HG03108 (cell line): ENCODE results near the gene F2R.

ENCODE experiments used
- ATAC-seq: cut with Tn5 transposase; IDR thresholded peaks from one replicate; pipeline ENCODE4 v1.9.1; 2021; ENCODE audit warnings: moderate library complexity; ENCODE audit not compliant: unreplicated experiment

The F2R gene

GRCh38 chr5:76690037-76690679 is 25.8 kb upstream of the F2R start:
- no peak for ATAC-seq

- ATAC-seq = no peak
Observed at GRCh38 chr5:76690704-76691466, 25.0 kb upstream of the F2R start.

- ATAC-seq = no peak
Observed at GRCh38 chr5:76691467-76692273, 24.3 kb upstream of the F2R start.

GRCh38 chr5:76692274-76692540 is 23.7 kb upstream of the F2R start:
- ATAC-seq = no peak

GRCh38 chr5:76692651-76693050 is 23.3 kb upstream of the F2R start:
- no peak for ATAC-seq

- ATAC-seq = no peak
Observed at GRCh38 chr5:76693141-76693540, 22.8 kb upstream of the F2R start.

- no peak for ATAC-seq
Observed at GRCh38 chr5:76694317-76694716, 21.6 kb upstream of the F2R start.

- no peak for ATAC-seq
Observed at GRCh38 chr5:76695346-76695745, 20.6 kb upstream of the F2R start.

- no peak for ATAC-seq
Observed at GRCh38 chr5:76696251-76696650, 19.7 kb upstream of the F2R start.

GRCh38 chr5:76697670-76698069 is 18.3 kb upstream of the F2R start:
- no peak for ATAC-seq

- ATAC-seq = no peak
Observed at GRCh38 chr5:76700571-76700970, 15.4 kb upstream of the F2R start.

- ATAC-seq = no peak
Observed at GRCh38 chr5:76701298-76701697, 14.6 kb upstream of the F2R start.

- ATAC-seq = no peak
Observed at GRCh38 chr5:76703707-76704106, 12.2 kb upstream of the F2R start.

GRCh38 chr5:76704131-76704663 is 11.7 kb upstream of the F2R start:
- ATAC-seq = no peak

GRCh38 chr5:76705574-76705973 is 10.4 kb upstream of the F2R start:
- ATAC-seq = no peak

- ATAC-seq = no peak
Observed at GRCh38 chr5:76709762-76710161, 6.2 kb upstream of the F2R start.

GRCh38 chr5:76710991-76711390 is 4.9 kb upstream of the F2R start:
- ATAC-seq = peak; percentile 71

- no peak for ATAC-seq
Observed at GRCh38 chr5:76714751-76715485, 1.0 kb upstream of the F2R start.

- no peak for ATAC-seq
Observed at GRCh38 chr5:76715486-76715735, 515 bp upstream of the F2R start.

- ATAC-seq = no peak
Observed at GRCh38 chr5:76716456-76717157, 681 bp downstream of the F2R start.
